GM12878 (cell line): Measurements from ENCODE around the gene BMF. TPM values are rescaled to one million over a fixed set of nuclear protein-coding genes. Genes with fewer than 3 reads are reported as not detected.

ENCODE experiments used
- BCLAF1 ChIP-seq: fragments of 450-650 bp; IDR thresholded peaks from 2 replicates; pipeline ENCODE4 v1.6.1; 2017; ENCODE audit warnings: antibody characterized with exemption, mild to moderate bottlenecking, moderate library complexity
- CHD4 ChIP-seq: fragments of 200-600 bp; sonication (generic); IDR thresholded peaks from 2 replicates; pipeline ENCODE4 v1.6.1; 2016; ENCODE audit warnings: mild to moderate bottlenecking
- DPF2 ChIP-seq: fragments of 450-650 bp; IDR thresholded peaks from 2 replicates; pipeline ENCODE4 v1.6.1; 2017; ENCODE audit warnings: mild to moderate bottlenecking
- GATAD2B ChIP-seq: fragments of 450-650 bp; conservative IDR thresholded peaks from 2 replicates; pipeline ENCODE4 v1.6.1; 2017; ENCODE audit warnings: low read depth, mild to moderate bottlenecking, moderate library complexity
- IRF4 ChIP-seq: IDR thresholded peaks from 2 replicates; pipeline ENCODE4 v1.6.1; 2011; ENCODE audit warnings: low read depth, low read length
- JUNB ChIP-seq: IDR thresholded peaks from 2 replicates; pipeline ENCODE4 v1.6.1; 2016; ENCODE audit warnings: antibody characterized with exemption, mild to moderate bottlenecking
- KAT2A ChIP-seq: conservative IDR thresholded peaks from 2 replicates; pipeline ENCODE4 v1.6.1; 2011; ENCODE audit warnings: low read depth, low read length; ENCODE audit not compliant: control insufficient read depth
- MYB ChIP-seq: fragments of 150-350 bp; IDR thresholded peaks from 2 replicates; pipeline ENCODE4 v1.6.1; 2014; ENCODE audit warnings: mild to moderate bottlenecking, low read depth, low read length, borderline replicate concordance
- NFYB ChIP-seq: IDR thresholded peaks from 2 replicates; pipeline ENCODE4 v1.6.1; 2011; ENCODE audit warnings: low read depth, mild to moderate bottlenecking, low read length, improper control_type of control experiment, moderate library complexity; ENCODE audit not compliant: insufficient read depth
- NR2C2 ChIP-seq: IDR thresholded peaks from 2 replicates; pipeline ENCODE4 v1.6.1; 2011; ENCODE audit warnings: borderline replicate concordance, low read depth; ENCODE audit not compliant: control insufficient read depth, insufficient read length
- POLR2AphosphoS5 ChIP-seq: IDR thresholded peaks from 2 replicates; pipeline ENCODE4 v1.6.1; 2011; ENCODE audit warnings: mild to moderate bottlenecking, low read length, inconsistent platforms
- RBBP5 ChIP-seq: fragments of 200-600 bp; sonication (generic); conservative IDR thresholded peaks from 2 replicates; pipeline ENCODE4 v1.6.1; 2016
- RELB ChIP-seq: fragments of 450-650 bp; IDR thresholded peaks from 2 replicates; pipeline ENCODE4 v1.6.1; 2017; ENCODE audit warnings: low read depth, mild to moderate bottlenecking, moderate library complexity
- SKIL ChIP-seq: fragments of 450-650 bp; IDR thresholded peaks from 2 replicates; pipeline ENCODE4 v1.6.1; 2017; ENCODE audit warnings: mild to moderate bottlenecking, low read depth, inconsistent platforms; ENCODE audit not compliant: poor library complexity, severe bottlenecking
- STAT1 ChIP-seq: fragments of 450-650 bp; conservative IDR thresholded peaks from 2 replicates; pipeline ENCODE4 v1.6.1; 2014; ENCODE audit warnings: antibody characterized with exemption, mild to moderate bottlenecking
- polyA plus RNA-seq, 11 experiments: library from polyadenylated mRNA; depleted of rRNA in 4 of 11; unstranded in 6 of 11; stranded (reverse) in 5 of 11; fragments of >200 nt; fragmentation: Nextera tagmentation in 4 of 11; fragmentation: Illumina TruSeq in 1 of 11; extraction: Ambion mirVana in 4 of 11; extraction: Trizol in 1 of 11; gene quantifications; 1 replicate in 1 of 11; 2 replicates in 10 of 11; pipeline versions ENCODE4 v1.2.1 to v1.2.3, GENCODE V29; 2011 to 2016; ENCODE audit warnings: inconsistent platforms in 2 of 11, missing spikeins in 2 of 11, low read depth in 1 of 11
- total RNA-seq, 4 experiments: library from RNA; depleted of rRNA in 3 of 4; stranded (reverse); fragments of >200 nt in 3 of 4; fragmentation: Illumina TruSeq in 1 of 4; extraction: Trizol in 1 of 4; gene quantifications; 2 replicates each; pipeline versions ENCODE4 v1.2.1 to v1.2.3, GENCODE V29; 2013 to 2021
- TF ChIP-seq, protein P1 (sequence below): fragments of 450-650 bp; IDR thresholded peaks from 2 replicates; pipeline ENCODE4 v1.6.1; 2016; ENCODE audit warnings: mild to moderate bottlenecking, moderate library complexity, borderline replicate concordance
- TF ChIP-seq, protein P2 (sequence below), 3 experiments: IDR thresholded peaks in 2 of 3; conservative IDR thresholded peaks in 1 of 3; 2 replicates each; pipeline ENCODE4 v1.5.1; 2011; ENCODE audit warnings: low read depth in 3 of 3, low read length in 3 of 3, mild to moderate bottlenecking in 3 of 3, control low read depth in 2 of 3, moderate library complexity in 2 of 3, inconsistent platforms in 1 of 3, mixed read lengths in 1 of 3; ENCODE audit not compliant: control insufficient read depth in 2 of 3, insufficient read depth in 1 of 3; ENCODE audit errors: extremely low read depth in 1 of 3

BMF gene
- total and polyA plus RNA-seq, 10 of the 15 experiments (the other 5 are each of a cell fraction or from before 2014, with no cell fraction given) = 0.82 to 34.9 (median 16.9) TPM

GRCh38 chr15:40061212-40061901, 47.3 kb downstream of the BMF start (continued):
- TF ChIP-seq, protein P1, sequence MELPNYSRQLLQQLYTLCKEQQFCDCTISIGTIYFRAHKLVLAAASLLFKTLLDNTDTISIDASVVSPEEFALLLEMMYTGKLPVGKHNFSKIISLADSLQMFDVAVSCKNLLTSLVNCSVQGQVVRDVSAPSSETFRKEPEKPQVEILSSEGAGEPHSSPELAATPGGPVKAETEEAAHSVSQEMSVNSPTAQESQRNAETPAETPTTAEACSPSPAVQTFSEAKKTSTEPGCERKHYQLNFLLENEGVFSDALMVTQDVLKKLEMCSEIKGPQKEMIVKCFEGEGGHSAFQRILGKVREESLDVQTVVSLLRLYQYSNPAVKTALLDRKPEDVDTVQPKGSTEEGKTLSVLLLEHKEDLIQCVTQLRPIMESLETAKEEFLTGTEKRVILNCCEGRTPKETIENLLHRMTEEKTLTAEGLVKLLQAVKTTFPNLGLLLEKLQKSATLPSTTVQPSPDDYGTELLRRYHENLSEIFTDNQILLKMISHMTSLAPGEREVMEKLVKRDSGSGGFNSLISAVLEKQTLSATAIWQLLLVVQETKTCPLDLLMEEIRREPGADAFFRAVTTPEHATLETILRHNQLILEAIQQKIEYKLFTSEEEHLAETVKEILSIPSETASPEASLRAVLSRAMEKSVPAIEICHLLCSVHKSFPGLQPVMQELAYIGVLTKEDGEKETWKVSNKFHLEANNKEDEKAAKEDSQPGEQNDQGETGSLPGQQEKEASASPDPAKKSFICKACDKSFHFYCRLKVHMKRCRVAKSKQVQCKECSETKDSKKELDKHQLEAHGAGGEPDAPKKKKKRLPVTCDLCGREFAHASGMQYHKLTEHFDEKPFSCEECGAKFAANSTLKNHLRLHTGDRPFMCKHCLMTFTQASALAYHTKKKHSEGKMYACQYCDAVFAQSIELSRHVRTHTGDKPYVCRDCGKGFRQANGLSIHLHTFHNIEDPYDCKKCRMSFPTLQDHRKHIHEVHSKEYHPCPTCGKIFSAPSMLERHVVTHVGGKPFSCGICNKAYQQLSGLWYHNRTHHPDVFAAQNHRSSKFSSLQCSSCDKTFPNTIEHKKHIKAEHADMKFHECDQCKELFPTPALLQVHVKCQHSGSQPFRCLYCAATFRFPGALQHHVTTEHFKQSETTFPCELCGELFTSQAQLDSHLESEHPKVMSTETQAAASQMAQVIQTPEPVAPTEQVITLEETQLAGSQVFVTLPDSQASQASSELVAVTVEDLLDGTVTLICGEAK = no peak
- no peak for TF ChIP-seq NR2C2
- no peak for TF ChIP-seq BCLAF1
- TF ChIP-seq MYB = no peak
- TF ChIP-seq GATAD2B = no peak
- TF ChIP-seq NFYB = no peak
- TF ChIP-seq IRF4 = peak; percentile 87; the same call in 1 of the 2 replicates
- no peak for TF ChIP-seq RBBP5
- peak; percentile 91 for TF ChIP-seq DPF2
- TF ChIP-seq RELB = peak; percentile 79
- TF ChIP-seq SKIL = peak; percentile 46
- no peak for TF ChIP-seq KAT2A
- TF ChIP-seq STAT1 = no peak
- TF ChIP-seq, protein P2, sequence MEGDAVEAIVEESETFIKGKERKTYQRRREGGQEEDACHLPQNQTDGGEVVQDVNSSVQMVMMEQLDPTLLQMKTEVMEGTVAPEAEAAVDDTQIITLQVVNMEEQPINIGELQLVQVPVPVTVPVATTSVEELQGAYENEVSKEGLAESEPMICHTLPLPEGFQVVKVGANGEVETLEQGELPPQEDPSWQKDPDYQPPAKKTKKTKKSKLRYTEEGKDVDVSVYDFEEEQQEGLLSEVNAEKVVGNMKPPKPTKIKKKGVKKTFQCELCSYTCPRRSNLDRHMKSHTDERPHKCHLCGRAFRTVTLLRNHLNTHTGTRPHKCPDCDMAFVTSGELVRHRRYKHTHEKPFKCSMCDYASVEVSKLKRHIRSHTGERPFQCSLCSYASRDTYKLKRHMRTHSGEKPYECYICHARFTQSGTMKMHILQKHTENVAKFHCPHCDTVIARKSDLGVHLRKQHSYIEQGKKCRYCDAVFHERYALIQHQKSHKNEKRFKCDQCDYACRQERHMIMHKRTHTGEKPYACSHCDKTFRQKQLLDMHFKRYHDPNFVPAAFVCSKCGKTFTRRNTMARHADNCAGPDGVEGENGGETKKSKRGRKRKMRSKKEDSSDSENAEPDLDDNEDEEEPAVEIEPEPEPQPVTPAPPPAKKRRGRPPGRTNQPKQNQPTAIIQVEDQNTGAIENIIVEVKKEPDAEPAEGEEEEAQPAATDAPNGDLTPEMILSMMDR (IDR thresholded peaks at IDR 0.05 in 2 of 3, conservative IDR thresholded peaks at IDR 0.05 in 1 of 3; ENCODE audit: control insufficient read depth in 2 of 3, extremely low read depth in 1 of 3, insufficient read depth in 1 of 3, low read depth in 3 of 3, low read length in 3 of 3) = no peak
- no peak for TF ChIP-seq CHD4
- TF ChIP-seq JUNB = peak; percentile 85
- TF ChIP-seq POLR2AphosphoS5 = no peak
